Activated CD4-positive, alpha-beta T cell treated with anti-CD3 and anti-CD28 coated beads for 4 hours (primary cell): Measurements from ENCODE around the gene PLA2G4D.

Experiments
- DNase-seq, 2 donors: peaks; one replicate each; pipeline ENCODE4 v3.0.0-alpha.2; 2020

PLA2G4D gene

GRCh38 chr15:42089942-42090341, 4.4 kb downstream of the PLA2G4D start:
- no peak for DNase-seq

GRCh38 chr15:42088801-42089640, 5.3 kb downstream of the PLA2G4D start:
- no peak for DNase-seq

GRCh38 chr15:42087926-42088800, 6.2 kb downstream of the PLA2G4D start:
- DNase-seq = no peak

DNA sequence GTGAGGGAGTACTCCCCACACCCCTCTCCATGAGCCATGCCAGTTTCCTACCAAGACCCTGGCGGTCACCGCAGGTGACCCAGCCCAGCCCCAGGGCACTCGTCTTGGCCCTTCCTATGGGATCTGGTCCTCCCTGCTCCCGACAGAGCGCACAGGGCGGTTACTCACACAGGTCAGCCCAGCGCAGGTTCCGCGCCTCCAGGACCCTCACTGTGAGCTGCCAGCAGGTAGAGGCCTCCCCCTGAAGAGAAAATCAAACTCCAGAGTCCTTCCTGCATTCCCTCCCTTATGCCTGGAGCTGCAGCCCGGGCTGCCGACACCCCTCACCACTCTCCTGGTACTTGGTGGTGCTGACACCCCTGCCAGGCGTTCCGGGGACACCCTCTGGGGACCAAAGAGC, 6.9 kb downstream of the PLA2G4D start:
- no peak for DNase-seq

DNA sequence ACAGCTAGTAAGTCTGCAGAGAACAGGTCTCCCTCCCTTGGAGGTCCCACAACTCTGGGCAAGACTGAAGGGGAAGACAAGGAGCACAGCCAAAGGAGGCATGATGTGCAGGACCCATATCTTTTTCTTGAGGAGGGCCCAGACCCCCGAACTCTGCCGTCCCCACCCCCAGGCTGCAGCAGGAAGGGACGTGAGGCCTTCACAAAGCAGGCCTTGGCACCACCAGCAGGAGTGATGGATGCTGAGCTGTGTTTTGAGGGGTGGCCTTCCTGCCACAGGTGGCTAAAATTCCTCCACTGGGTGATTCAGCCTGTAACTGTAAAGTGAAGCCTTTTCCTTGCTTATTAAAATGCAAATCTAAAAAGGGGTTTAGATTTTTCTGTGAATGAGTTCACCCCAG, 8.6 kb downstream of the PLA2G4D start:
- DNase-seq = no peak

DNA sequence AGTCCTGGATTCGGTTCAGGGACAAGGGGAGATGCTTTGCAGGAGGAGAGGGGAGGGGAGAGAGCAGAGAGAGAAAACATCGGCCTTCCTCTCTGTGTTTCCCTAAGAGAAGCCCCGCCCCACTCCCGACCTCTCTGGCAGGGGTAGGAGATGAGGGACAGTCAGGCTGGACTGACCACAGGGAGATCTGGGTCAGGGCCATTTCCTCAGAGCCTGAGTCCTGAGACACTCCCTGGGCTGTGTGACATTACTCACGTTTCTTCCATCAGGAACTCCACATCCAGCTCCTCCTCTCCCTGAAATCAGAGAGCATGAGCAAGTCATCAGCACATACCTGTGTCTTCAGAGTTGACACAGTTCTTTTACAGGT, 9.1 kb downstream of the PLA2G4D start:
- no peak for DNase-seq

DNA sequence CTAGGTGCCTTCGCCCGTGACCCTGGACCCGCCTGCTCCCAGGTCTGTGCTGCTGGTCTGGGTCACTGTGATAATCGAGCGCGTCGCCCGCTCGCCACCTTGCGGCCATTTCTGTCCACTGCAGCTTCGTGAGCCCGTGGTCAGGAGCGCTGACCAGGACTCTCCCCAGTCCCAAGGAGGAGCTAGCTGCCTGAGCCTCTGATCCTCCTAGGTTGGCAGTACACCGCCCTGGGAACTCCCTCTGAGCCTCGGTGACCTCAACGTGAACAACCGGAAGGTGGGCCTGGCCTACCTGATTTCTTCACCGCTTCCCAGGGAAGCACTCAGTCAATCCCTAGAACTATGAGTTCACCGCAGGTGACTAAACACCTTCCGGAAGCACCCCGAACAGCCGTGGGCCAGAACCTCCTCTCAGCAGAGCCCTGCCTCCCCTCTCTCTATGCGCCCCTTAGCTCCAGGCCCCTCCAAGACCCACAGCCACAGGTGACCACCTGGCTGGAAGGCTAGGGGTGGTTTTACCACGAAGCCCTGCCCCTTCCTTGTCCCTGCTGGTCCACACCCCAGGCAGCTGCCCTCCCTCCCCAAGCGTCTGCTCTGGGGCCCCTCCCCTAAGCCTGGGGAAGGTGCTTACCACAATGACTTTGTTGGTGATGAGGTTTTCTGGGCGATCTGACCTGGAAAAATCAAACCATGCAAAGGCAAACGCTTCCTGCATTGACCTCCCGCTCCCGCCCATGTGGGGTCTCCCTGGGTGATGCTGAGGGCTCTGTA, 9.7 kb downstream of the PLA2G4D start:
- DNase-seq = peak; percentile 22 to 38

GRCh38 chr15:42083916-42084315, 10.4 kb downstream of the PLA2G4D start:
- DNase-seq = no peak

DNA sequence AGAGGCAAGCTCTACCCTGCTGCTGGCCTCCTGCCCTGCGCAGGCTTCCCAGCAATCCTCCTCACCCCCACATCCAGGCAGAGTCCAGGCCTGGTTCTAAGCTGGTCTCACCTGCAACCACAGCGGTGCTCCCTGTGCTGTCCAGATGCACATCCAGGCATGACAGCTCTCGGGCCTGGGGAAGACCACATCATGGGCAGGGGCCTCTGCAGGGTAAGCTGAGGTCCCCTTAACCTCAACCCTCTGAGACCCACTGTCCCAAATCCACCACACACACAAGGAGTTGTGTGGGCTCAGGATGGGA, 10.8 kb downstream of the PLA2G4D start:
- DNase-seq = no peak

DNA sequence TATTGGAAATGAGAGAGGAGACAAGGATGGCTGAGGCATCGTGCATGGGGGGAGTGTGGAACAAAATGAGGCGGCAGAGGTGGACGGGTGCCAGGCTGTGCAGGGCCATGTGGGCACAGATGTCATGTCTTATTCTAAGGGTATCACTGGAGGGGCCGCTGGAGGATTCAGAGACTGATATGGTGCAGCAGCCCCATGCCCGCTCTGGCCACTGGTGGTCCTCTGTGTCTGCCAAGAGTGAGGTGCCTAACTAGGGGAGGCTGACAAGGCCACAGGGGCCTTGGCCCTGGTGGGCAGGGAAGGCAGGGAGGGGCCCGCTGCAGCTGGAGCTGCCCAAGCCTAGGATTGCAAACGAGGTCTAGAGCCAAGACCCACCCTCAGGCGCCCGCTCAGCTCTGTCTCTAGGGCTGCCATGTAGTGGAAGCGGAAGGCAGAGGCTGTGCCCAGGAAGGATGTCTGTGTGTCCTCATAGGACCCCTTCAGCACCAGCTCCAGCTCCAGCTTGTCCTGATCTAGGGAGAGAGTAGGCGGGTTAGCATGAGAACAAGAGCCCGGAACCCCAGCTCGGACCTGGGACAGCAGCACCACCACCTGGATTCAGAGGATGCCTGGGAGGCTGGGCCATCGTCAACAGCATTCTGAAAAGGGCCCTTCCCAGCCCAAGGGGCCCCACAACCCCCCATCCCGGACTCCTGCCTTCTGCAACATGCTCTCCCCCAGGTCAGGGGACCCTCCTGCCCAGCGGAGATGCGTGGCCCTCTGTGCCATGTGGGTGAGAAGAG, 11.3 kb downstream of the PLA2G4D start:
- no peak for DNase-seq

- no peak for DNase-seq
Measured at GRCh38 chr15:42082141-42082540, 12.2 kb downstream of the PLA2G4D start.

GRCh38 chr15:42080919-42081830, 13.2 kb downstream of the PLA2G4D start:
- DNase-seq = no peak

DNA sequence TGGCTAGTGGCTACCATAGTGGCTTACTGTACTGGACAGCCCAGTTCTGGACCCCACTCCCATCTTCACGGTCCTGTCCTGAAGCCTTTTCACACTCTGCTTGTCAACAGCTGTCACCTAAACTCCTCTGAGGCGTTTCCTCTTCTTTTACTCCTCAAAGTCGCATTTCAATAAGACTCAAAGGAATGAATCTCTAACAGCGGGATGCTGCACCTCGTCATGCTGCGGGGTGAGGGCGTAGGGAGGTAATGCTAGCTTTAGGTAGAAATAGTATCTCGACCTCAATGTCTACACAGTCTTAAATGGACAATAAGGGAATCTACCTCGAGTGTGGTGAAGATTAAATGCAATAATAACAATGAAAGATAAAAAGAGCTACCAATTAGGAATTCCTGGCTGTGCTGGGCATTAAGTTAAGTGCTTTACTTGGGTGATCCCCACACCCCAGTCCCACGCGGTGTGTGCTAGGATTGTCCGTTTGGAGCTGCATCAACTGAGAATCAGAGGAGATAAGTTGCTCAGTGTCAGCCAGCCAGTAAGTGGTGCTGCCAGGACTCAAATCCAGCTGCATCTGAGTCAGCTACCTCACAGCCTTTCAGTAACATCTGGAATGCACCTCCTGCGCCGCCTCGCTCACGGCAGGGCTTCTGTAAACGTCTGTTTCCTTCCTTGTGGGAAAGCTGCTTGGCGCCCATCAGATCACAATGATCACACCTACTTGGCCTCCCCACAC, 14.0 kb downstream of the PLA2G4D start:
- no peak for DNase-seq

- DNase-seq = no peak
Measured at GRCh38 chr15:42079401-42079908, 14.9 kb downstream of the PLA2G4D start.

DNA sequence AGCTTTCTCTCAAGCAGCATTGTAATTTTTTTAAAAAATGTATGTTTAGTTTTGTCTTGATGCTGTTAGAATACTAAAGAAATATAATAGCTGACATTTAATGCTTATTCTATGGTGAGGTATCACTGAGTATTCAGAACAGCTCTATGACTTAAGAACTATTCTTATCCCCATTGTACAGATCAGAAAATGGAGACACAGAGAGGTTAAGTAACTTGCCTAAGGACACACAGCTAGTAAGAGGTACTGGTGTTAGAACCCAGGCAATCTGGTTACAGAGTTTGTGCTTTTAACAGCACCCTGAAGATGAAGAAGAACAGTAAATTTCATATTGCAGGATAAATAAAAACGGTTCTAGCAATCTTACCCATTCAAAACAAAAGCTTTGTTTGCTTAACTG, 15.5 kb downstream of the PLA2G4D start:
- no peak for DNase-seq

GRCh38 chr15:42077689-42078088, 16.7 kb downstream of the PLA2G4D start:
- DNase-seq = no peak

DNA sequence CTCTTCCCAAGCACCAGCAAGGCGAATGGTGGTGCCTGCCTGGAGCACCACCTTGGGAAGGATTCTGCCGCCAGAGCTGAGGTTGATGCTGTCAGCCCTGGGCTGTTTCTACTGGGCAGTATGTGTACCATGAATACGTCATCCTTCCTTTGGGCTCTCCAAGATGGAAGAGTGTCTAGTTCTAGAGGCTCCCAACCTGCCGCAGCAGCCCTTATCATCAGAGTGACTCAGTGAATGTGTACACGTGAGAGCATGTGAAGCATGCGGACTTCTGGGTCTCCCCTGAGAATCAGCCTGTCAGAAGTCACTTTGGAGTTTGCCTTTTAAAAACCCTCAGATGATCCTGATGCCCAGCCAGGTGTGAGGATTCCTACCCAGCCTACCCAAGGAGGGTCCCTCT, 20.9 kb downstream of the PLA2G4D start:
- no peak for DNase-seq

DNA sequence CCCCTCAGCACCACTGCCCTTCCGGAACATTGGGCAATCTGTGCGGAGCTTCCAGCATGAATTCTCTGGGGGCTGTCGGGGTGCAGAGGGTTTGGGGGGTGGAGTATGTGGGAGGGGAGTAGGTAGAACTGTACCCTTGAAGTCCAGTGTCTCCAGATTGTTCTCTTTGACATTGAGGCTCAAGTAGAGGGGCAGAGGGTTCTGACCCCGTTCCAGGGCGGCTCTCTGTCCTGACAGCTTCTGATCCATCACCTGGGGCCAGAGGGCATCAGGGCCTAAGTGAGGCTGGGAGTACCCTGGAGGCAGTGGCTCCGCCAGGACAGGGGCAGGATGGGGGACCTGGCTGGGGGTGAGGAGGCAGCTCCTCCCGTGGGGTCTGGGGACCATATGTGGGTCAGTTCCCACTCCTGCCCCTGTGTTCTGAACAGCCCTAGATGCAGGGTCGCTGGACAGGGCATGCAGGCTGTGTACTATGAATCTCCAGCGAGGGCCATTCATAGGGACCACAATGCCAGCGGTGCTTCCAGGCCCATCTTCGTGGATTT, 22.1 kb downstream of the PLA2G4D start:
- DNase-seq = no peak

GRCh38 chr15:42071717-42072116, 22.6 kb downstream of the PLA2G4D start:
- DNase-seq = no peak

- no peak for DNase-seq
Measured at GRCh38 chr15:42070976-42071350, 23.4 kb downstream of the PLA2G4D start.
